ENCODE data around the gene ENDOD1.

ENDOD1 gene

GRCh38 chr11:95081412-95081811 is 8.2 kb upstream of the ENDOD1 start:
- DNase-seq (ENCODE audit: extremely low spot score), result no peak
- TF ChIP-seq CTCF (IDR thresholded peaks at IDR 0.05; ENCODE audit: control extremely low read depth, extremely low read depth, low read depth, missing control alignments), result no peak
- POLR2A ChIA-PET, result interaction anchor here (0.8 kb wide), 1 partner anchor 9 kb away, joined by 3 read pairs; no protein-coding TSS in a partner anchor
- CTCF ChIA-PET, result interaction anchor here (1.2 to 21.2 kb wide), 4 partner anchors 12 to 70 kb away, joined by 3 to 306 read pairs (median 73); partner anchors contain the start of genes ENDOD1 and SRSF8

- no peak for TF ChIP-seq CTCF (IDR thresholded peaks at IDR 0.05; ENCODE audit: control extremely low read depth, extremely low read depth, low read depth, missing control alignments)
- POLR2A ChIA-PET, result no interaction called here
- CTCF ChIA-PET, result interaction anchor here (11.8 to 21.2 kb wide), 2 partner anchors 11 to 13 kb away, joined by 139 to 306 read pairs; partner anchors contain the start of genes ENDOD1 and SRSF8
- DNase-seq (ENCODE audit: extremely low spot score), result no peak
These were observed 7.1 kb upstream of the ENDOD1 start for GRCh38 chr11:95082576-95083001.

GRCh38 chr11:95084509-95084908 is 5.1 kb upstream of the ENDOD1 start:
- CTCF ChIA-PET, result interaction anchor here (1.4 to 21.2 kb wide), 5 partner anchors 8 to 62 kb away, joined by 3 to 306 read pairs (median 10); partner anchors contain the start of genes ENDOD1 and SRSF8
- no peak for TF ChIP-seq CTCF (IDR thresholded peaks at IDR 0.05; ENCODE audit: control extremely low read depth, extremely low read depth, low read depth, missing control alignments)
- peak; percentile 39 for DNase-seq (ENCODE audit: extremely low spot score)
- POLR2A ChIA-PET, result interaction anchor here (0.6 to 0.7 kb wide), 2 partner anchors 12 to 145 kb away, joined by 3 to 5 read pairs; no protein-coding TSS in a partner anchor

- ChIA-PET POLR2A (interaction anchor here (0.6 to 0.7 kb wide), 2 partner anchors 13 to 144 kb away, joined by 3 to 5 read pairs; no protein-coding TSS in a partner anchor), CTCF (interaction anchor here (1.4 to 21.2 kb wide), 5 partner anchors 9 to 61 kb away, joined by 3 to 306 read pairs (median 10); partner anchors contain the start of genes ENDOD1 and SRSF8)
- TF ChIP-seq CTCF (IDR thresholded peaks at IDR 0.05; ENCODE audit: control extremely low read depth, extremely low read depth, low read depth, missing control alignments), result no peak
- no peak for DNase-seq (ENCODE audit: extremely low spot score)
These were observed 4.4 kb upstream of the ENDOD1 start for GRCh38 chr11:95085117-95085816.

- ChIA-PET CTCF (interaction anchor here (2.1 to 21.2 kb wide), 4 partner anchors 8 to 52 kb away, joined by 7 to 306 read pairs (median 74); partner anchors contain the start of genes ENDOD1 and SRSF8), POLR2A (no interaction called here)
- DNase-seq (ENCODE audit: extremely low spot score), result no peak
- no peak for TF ChIP-seq CTCF (IDR thresholded peaks at IDR 0.05; ENCODE audit: control extremely low read depth, extremely low read depth, low read depth, missing control alignments)
These were observed 3.5 kb upstream of the ENDOD1 start for GRCh38 chr11:95086151-95086550.

GRCh38 chr11:95086836-95087570 is 2.6 kb upstream of the ENDOD1 start:
- TF ChIP-seq CTCF (IDR thresholded peaks at IDR 0.05; ENCODE audit: control extremely low read depth, extremely low read depth, low read depth, missing control alignments), result no peak
- CTCF ChIA-PET, result interaction anchor here (11.8 to 13.5 kb wide), 2 partner anchors 11 to 18 kb away, joined by 139 to 306 read pairs; partner anchors contain the start of gene SRSF8
- POLR2A ChIA-PET, result no interaction called here
- DNase-seq (ENCODE audit: extremely low spot score), result no peak

All from GM10248 (cell line).